ENCODE results near the gene TCIRG1.

TCIRG1 gene

DNA sequence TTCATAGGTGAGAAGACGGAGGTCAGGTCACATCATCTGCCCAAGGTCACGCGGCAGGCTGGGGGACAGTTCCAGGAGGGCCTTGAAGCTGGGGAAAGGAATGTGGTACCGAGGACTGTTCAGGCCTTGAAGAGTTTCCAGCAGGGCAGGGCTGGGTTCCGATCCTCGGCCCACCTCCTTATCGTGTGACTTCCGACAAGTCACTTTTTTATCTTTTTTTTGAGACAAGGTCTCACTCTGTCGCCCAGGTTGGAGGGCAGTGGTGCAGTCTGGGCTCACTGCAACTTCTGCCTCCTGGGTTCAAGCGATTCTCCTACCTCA lies 7.7 kb upstream of the TCIRG1 start:
- Histone ChIP-seq H3K27ac (ENCODE audit: low read depth, low read length) (peak overlapping the region; percentile 49), H3K4me3 (ENCODE audit: insufficient read depth, low read length, poor library complexity, severe bottlenecking) (peak overlapping the region; percentile 95), H3K9ac (ENCODE audit: low read length) (peak overlapping the region; percentile 98), H3K4me2 (ENCODE audit: low read depth, low read length, poor library complexity, severe bottlenecking) (peak overlapping the region; percentile 92), H3F3A (ENCODE audit: insufficient read depth) (no peaks in the 10 kb centered on the region), H3K79me2 (ENCODE audit: insufficient read depth, low read length) (peaks cover 19% of the 10 kb centered on the region), H3K27me3 (ENCODE audit: low read length) (no peaks in the 10 kb centered on the region), H3K9me3 (ENCODE audit: insufficient read depth, low read length) (no peaks in the 10 kb centered on the region), H4K20me1 (ENCODE audit: low read depth, low read length) (no peaks in the 10 kb centered on the region), H3K9me2 (replicated peaks; ENCODE audit: insufficient read depth, low read length) (no peaks in the 10 kb centered on the region), H2AFZ (ENCODE audit: low read depth, low read length, severe bottlenecking) (peak overlapping the region; percentile 91), H3K36me3 (ENCODE audit: low read length) (no peaks in the 10 kb centered on the region)
- TF ChIP-seq EZH2phosphoT487 (conservative IDR thresholded peaks at IDR 0.05; ENCODE audit: low read length) = no peak
- TF ChIP-seq, protein P1, sequence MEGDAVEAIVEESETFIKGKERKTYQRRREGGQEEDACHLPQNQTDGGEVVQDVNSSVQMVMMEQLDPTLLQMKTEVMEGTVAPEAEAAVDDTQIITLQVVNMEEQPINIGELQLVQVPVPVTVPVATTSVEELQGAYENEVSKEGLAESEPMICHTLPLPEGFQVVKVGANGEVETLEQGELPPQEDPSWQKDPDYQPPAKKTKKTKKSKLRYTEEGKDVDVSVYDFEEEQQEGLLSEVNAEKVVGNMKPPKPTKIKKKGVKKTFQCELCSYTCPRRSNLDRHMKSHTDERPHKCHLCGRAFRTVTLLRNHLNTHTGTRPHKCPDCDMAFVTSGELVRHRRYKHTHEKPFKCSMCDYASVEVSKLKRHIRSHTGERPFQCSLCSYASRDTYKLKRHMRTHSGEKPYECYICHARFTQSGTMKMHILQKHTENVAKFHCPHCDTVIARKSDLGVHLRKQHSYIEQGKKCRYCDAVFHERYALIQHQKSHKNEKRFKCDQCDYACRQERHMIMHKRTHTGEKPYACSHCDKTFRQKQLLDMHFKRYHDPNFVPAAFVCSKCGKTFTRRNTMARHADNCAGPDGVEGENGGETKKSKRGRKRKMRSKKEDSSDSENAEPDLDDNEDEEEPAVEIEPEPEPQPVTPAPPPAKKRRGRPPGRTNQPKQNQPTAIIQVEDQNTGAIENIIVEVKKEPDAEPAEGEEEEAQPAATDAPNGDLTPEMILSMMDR (IDR thresholded peaks at IDR 0.05; ENCODE audit: insufficient read depth, low read length, poor library complexity, severe bottlenecking) = no peak

DNA sequence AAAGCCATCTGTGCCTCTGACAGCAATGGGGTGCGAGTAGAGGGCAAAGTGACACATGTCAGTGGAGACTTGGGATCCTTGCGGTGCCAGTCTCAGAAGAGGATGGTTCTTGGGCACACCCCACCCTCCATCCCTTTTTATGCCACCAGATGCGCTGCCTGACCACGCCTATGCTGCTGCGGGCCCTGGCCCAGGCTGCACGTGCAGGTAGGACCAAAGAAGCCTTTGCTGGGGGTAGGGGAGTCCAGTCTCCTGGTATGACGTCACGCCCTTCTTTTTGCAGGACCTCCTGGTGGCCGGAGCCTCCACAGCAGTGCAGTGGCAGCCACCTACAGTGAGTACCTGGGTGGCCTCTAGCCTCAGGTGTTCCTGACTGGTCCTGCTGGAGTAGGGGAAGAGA lies 6.8 kb upstream of the TCIRG1 start:
- Histone ChIP-seq H3K79me2 (ENCODE audit: insufficient read depth, low read length) (peaks cover 19% of the 10 kb centered on the region), H3K27ac (ENCODE audit: low read depth, low read length) (no peak overlapping the region), H3K9me3 (ENCODE audit: insufficient read depth, low read length) (no peaks in the 10 kb centered on the region), H4K20me1 (ENCODE audit: low read depth, low read length) (no peaks in the 10 kb centered on the region), H3K36me3 (ENCODE audit: low read length) (no peaks in the 10 kb centered on the region), H3F3A (ENCODE audit: insufficient read depth) (no peaks in the 10 kb centered on the region; the same call in 1 of the 2 replicates), H3K27me3 (ENCODE audit: low read length) (no peaks in the 10 kb centered on the region), H3K9ac (ENCODE audit: low read length) (peak overlapping the region; percentile 98; the same call in 1 of the 2 replicates), H3K4me3 (ENCODE audit: insufficient read depth, low read length, poor library complexity, severe bottlenecking) (no peak overlapping the region), H3K4me2 (ENCODE audit: low read depth, low read length, poor library complexity, severe bottlenecking) (peak overlapping the region; percentile 92), H2AFZ (ENCODE audit: low read depth, low read length, severe bottlenecking) (no peak overlapping the region), H3K9me2 (replicated peaks; ENCODE audit: insufficient read depth, low read length) (no peaks in the 10 kb centered on the region)
- TF ChIP-seq, protein P1 (IDR thresholded peaks at IDR 0.05; ENCODE audit: insufficient read depth, low read length, poor library complexity, severe bottlenecking) = no peak
- no peak for TF ChIP-seq EZH2phosphoT487 (conservative IDR thresholded peaks at IDR 0.05; ENCODE audit: low read length)

DNA sequence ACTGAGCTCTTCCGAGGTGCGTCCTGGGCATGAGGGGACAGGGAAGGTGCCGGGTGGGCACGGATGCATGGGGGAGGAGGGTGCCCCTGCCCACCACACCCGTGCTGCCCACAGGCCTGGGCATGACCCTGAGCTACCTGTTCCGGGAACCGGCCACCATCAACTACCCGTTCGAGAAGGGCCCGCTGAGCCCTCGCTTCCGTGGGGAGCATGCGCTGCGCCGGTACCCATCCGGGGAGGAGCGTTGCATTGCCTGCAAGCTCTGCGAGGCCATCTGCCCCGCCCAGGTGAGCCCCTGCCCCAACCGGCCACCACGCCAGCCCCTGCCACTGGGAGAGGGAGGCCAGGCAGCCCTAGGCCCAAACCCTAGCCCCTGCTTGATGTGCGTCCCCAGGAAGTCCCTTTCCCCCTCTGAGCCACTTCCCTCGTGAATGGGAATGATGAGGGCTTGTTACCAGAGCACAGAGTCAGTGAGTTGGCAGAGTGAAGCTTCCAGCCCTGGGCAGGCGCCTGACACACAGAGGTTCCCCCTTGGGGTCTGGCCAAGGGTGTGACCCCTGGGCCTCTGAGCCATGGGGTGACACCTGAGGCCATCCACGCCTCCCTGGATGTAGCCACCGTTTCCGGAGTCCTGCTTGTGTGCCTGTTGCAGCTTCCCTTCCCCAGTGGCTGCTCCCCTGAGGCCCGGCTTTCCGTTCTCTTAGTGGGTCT lies 5.7 kb upstream of the TCIRG1 start:
- Histone ChIP-seq H3K9ac (ENCODE audit: low read length) (no peak overlapping the region), H3K4me3 (ENCODE audit: insufficient read depth, low read length, poor library complexity, severe bottlenecking) (no peak overlapping the region), H3K27ac (ENCODE audit: low read depth, low read length) (no peak overlapping the region), H4K20me1 (ENCODE audit: low read depth, low read length) (no peaks in the 10 kb centered on the region), H3K27me3 (ENCODE audit: low read length) (no peaks in the 10 kb centered on the region), H3K4me2 (ENCODE audit: low read depth, low read length, poor library complexity, severe bottlenecking) (no peak overlapping the region), H2AFZ (ENCODE audit: low read depth, low read length, severe bottlenecking) (no peak overlapping the region), H3K36me3 (ENCODE audit: low read length) (no peaks in the 10 kb centered on the region), H3F3A (ENCODE audit: insufficient read depth) (no peaks in the 10 kb centered on the region; the same call in 1 of the 2 replicates), H3K9me2 (replicated peaks; ENCODE audit: insufficient read depth, low read length) (no peaks in the 10 kb centered on the region), H3K9me3 (ENCODE audit: insufficient read depth, low read length) (no peaks in the 10 kb centered on the region), H3K79me2 (ENCODE audit: insufficient read depth, low read length) (peaks cover 19% of the 10 kb centered on the region)
- TF ChIP-seq, protein P1 (IDR thresholded peaks at IDR 0.05; ENCODE audit: insufficient read depth, low read length, poor library complexity, severe bottlenecking) = no peak

All from SU-DHL-6 (cell line).